GM23248 (cell line): ENCODE data around the gene CDK14.

Experiments used
- EZH2 ChIP-seq: fragments of 200-600 bp; sonication (generic); IDR thresholded peaks from 2 replicates; pipeline ENCODE4 v1.6.1; 2018; ENCODE audit warnings: antibody characterized with exemption, mild to moderate bottlenecking; ENCODE audit not compliant: insufficient read depth, poor library complexity, severe bottlenecking
- EZH2phosphoT487 ChIP-seq: fragments of 200-600 bp; sonication (generic); IDR thresholded peaks from 2 replicates; pipeline ENCODE4 v1.6.1; 2018; ENCODE audit warnings: antibody characterized with exemption, moderate library complexity, mild to moderate bottlenecking, low read depth; ENCODE audit not compliant: insufficient read depth

GRCh38 chr7:91041901-91042484, 445.9 kb downstream of the CDK14 start:
- TF ChIP-seq EZH2 (no peak), EZH2phosphoT487 (no peak)
